GM12872 (cell line): ENCODE measurements around the gene OR10H1.

Experiments used
- CTCF ChIP-seq: IDR thresholded peaks from 3 replicates; pipeline ENCODE4 v1.5.1; 2011; ENCODE audit warnings: low read depth, mild to moderate bottlenecking, low read length, moderate library complexity; ENCODE audit not compliant: insufficient read depth

Gene OR10H1

GRCh38 chr19:15812060-15812722 is 3.3 kb downstream of the OR10H1 start:
- TF ChIP-seq CTCF = peak; percentile 24; the same call in 1 of the 3 replicates

- no peak for TF ChIP-seq CTCF
Observed at GRCh38 chr19:15811476-15811875, 4.0 kb downstream of the OR10H1 start.

- TF ChIP-seq CTCF = peak; percentile 14; the same call in 1 of the 3 replicates
Observed at GRCh38 chr19:15810335-15810734, 5.1 kb downstream of the OR10H1 start.

GRCh38 chr19:15790096-15790495 is 25.4 kb downstream of the OR10H1 start:
- TF ChIP-seq CTCF = no peak

- TF ChIP-seq CTCF = no peak
Observed at GRCh38 chr19:15788594-15789270, 26.7 kb downstream of the OR10H1 start.

GRCh38 chr19:15787611-15788155 is 27.8 kb downstream of the OR10H1 start, which contains the start of gene OR10H5:
Gene OR10H5, plus strand, starts transcription at chr19:15787661. Its CDS starts 6,388 bp downstream, at chr19:15794049.
- TF ChIP-seq CTCF = no peak

- no peak for TF ChIP-seq CTCF
Observed at GRCh38 chr19:15782211-15782610, 33.3 kb downstream of the OR10H1 start.
